Stimulated activated CD4-positive, alpha-beta T cell treated with anti-CD3 and anti-CD28 coated beads, Interleukin-1b, Interleukin-23, amount 100 ng/mL, for 4 hours (primary cell): ENCODE measurements around the gene RNF213.

Source experiments
- DNase-seq, 2 donors: peaks; one replicate each; pipeline ENCODE4 v3.0.0-alpha.2; 2020; ENCODE audit warnings: low read depth in 2 of 2

Gene RNF213

DNA sequence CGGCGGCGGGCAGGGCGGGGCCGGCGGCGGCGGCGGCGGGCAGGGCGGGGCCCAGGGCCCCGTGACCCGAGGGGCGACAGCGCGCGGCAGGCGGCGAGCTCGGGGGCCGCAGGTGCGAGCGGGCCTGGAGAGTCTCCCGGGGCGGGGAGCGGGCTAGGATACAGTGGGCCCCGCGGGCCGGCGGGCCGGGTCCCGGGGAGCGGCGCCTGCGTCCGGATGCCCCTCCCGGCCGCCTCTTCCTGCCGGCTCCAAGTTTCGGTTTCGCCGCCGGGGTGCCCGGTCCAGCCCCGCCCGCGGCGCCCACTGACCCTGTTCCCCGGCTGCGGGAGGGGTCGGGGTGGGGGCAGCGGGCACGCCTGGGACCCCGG is at the start of gene RNF213:
RNF213 (plus strand) TSS at position 62 of the 368 bp plus-strand sequence. CDS start 2,830 bp downstream, outside the sequence.
- peak in 1 of 2 donors; percentile 46 for DNase-seq

GRCh38 chr17:80212109-80212508 is 48.5 kb upstream of the RNF213 start:
- DNase-seq = no peak

GRCh38 chr17:80212511-80212910 is 48.1 kb upstream of the RNF213 start:
- no peak for DNase-seq

DNA sequence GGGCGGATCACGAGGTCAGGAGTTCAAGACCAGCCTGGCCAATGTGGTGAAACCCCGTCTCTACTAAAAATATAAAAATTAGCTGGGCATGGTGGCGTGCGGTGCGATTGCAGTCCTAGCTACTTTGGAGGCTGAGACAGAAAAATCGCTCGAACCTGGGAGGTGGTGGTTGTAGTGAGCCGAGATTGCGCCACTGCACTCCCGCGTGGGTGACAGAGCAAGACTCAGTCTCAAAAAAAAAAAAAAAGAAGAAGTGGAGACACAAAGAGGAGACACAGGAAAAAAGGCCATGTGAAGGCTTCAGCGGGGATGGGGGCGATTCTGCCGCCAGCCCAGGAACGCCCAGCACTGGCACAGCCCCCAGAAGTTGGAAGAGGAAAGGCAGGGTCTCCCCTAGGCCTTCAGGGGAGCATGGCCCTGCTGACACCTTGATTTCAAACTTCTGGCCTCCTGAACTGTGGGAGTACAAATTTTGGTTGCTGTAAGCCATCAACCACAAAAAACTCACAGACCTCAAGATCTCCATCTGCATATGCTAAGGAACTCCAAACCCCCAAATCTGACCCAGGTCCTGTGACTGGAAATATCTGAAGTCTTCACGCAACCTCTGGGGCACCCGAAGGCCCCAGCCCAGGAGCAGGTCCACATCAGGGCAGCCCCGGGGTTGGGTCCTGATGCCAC is 47.5 kb upstream of the RNF213 start:
- no peak for DNase-seq

DNA sequence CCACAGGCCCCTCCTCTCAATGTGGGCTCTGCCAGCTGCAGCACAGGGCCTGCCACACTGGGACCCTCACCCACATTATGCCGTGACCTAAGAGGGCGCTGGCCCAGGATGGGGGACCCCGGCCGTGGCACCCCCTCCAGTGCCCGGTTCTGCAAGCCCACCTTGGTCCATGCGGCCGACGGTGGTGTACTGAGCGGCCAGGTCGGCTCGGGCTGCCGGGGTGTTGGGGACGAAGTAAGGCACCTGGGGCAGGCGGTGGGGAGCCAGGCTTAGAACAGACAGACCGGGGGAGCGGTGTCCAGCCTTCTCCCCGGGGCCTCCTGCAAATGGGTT is 47.0 kb upstream of the RNF213 start:
- no peak for DNase-seq

- no peak for DNase-seq
Measured at GRCh38 chr17:80214012-80214877, 46.4 kb upstream of the RNF213 start.

- no peak for DNase-seq
Measured at GRCh38 chr17:80214878-80215210, 45.8 kb upstream of the RNF213 start.

DNA sequence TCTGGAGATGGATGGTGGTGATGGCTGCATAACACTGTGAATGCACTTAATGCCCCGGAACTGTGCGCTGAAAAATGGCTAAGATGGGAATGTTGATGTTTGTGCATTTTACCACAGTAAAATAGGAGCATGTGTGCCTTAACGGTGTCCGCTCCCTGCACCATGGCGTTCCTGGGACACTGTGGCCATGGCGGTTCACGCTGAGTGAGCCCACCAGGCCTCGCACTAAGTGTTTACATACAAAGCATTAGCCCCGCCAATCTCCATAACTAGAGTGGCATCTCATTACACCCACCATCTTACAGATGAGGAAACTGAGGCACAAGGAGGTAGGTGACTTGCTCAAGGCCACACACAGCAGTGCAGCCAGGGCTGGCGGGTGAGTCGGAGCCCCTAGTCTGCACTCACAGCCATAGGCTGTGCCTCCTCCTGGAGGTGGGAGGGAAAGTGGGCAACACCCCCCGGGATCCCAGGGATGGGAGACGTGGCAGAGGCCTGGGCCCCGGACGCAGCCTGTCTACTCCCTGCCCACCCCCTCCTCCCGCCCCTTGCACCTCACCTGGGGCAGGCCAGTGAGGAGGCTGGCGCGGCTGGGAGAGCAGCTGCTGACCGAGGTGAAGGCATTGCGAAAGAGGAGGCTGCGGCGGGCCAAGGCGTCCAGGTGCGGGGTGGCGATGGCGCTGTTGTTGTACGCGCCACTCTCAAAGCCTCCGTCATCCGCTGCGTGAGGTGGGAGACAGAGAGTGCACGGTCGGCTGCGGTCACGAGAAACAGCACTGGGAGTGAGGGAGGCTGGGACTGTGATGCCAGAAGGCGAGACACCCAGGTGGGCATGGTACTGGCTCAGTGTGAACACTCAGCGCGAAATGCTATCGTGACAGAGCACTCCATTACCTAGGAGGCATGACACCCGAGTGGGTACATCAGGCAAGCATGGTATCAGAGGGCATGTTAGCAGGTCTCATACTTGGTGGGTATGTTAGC is 43.9 kb upstream of the RNF213 start:
- DNase-seq = no peak

DNA sequence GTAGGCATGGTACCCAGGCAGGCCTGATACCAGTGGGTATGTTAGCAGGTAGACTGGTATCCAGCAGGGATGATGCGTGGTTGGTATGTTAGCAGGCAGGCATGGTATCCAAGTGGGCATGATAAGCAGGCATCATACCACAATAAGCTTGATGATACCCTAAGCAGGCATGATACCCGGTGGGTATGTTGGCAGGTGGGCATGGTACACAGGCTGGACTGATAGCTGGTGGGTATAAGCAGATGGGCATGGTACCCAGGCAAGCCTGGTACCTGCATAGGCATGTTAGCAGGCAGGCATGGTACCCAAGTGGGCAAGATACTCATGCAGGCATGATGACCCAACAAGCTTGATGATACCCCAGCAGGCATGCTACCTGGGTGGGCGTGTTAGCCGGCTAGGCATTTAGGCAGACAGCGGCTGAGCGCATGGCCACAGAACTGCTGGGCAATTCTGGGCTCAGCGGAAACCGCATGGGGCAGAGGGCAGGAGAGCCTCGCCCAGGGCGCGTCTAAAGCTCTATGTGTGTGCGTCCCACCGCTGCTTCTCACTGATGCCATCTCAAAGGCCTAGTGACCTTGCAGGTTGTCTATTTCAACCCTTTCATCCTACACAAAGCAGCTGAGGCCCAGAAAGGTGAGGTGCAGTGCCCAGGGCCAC is 42.8 kb upstream of the RNF213 start:
- no peak for DNase-seq

- no peak for DNase-seq
Measured at GRCh38 chr17:80218391-80218790, 42.3 kb upstream of the RNF213 start.

GRCh38 chr17:80219013-80219762 is 41.5 kb upstream of the RNF213 start:
- DNase-seq = peak; percentile 83 to 91

GRCh38 chr17:80219763-80220053 is 40.9 kb upstream of the RNF213 start:
- DNase-seq = no peak

DNA sequence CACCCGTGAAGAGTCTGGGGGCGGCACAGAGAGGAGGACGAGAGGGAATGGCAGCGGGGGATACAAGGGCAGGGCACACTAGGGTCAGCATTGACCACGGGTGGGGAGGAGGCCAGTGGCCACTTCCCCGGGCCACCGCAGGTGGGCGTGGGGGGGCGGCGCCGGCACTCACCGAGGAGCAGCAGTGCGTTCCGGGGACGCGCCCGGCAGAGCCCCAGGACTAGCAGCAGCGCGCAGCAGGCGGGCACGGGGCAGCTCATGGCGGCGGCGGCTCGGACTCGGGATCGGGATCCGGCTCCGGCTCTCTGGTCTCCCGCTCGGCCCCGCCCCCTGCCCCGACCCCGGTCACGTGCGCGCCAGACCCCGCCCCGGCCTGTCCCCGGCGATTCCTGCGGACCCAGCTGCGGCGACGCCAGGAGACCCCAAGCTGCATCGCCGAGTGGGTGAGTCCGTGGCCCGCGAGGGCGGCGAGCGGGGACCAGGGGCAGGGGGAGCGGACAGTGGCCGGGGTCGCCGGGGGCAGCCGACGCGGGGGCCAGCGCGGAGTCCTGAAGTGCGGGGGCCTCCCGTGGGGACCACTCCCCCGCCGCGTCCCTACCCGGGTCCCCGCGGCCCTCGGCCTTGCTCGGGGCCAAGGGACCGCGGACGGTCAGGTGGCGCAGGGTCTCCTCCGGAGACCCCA is 40.5 kb upstream of the RNF213 start, which contains the start of the genes SGSH and SLC26A11:
SGSH (minus strand) TSS at position 280 of the 682 bp plus-strand sequence; CDS start at position 260, 20 bp downstream.
SLC26A11 (plus strand) TSS at position 374 of the 682 bp plus-strand sequence. CDS start 1,134 bp downstream, outside the sequence.
- peak; percentile 22 to 66 for DNase-seq

DNA sequence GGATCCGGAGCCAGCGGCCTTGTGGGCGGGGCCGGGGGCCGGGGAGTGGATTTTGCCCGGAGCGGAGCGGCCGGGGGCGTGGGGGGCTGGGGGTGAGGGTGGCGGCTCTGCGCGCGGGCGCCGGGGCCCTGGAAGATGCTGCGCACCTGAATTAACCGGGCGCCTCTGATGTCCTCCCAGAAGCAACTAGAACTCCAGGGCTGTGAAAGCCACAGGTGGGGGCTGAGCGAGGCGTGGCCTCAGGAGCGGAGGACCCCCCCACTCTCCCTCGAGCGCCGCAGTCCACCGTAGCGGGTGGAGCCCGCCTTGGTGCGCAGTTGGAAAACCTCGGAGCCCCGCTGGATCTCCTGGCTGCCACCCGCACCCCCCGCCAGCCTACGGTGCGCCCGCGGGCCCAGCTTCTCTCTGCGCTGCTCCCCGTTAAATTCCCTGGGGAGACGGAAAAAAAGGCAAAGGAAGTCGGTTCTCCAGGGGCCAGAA is 39.9 kb upstream of the RNF213 start:
- DNase-seq = peak in 1 of 2 donors; percentile 15

DNA sequence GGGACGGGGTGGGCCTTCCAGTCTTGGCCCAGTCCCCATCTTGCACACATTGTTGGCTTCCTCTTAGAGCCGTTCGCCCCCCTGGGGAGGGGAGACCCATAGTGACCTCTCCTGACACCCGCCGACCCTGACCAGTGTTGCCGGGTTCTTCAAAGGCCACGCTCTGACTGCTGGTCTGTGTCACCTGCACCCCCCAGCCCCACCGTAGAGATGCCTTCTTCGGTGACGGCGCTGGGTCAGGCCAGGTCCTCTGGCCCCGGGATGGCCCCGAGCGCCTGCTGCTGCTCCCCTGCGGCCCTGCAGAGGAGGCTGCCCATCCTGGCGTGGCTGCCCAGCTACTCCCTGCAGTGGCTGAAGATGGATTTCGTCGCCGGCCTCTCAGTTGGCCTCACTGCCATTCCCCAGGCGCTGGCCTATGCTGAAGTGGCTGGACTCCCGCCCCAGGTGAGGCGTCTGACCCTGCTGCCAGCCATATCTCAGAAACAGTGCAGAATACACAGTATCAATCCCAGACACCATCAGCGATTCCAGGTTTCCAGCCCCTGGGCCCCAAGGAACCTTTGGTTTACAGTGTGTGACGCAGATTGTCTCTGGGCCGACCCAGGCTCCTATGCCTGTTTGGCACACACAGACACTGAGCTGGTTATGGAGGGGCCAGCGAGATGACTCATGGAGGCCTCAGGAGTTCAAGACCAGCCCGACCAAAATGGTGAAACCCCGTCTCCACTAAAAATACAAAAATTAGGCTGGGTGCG is 39.1 kb upstream of the RNF213 start:
- no peak for DNase-seq

- no peak for DNase-seq
Measured at GRCh38 chr17:80222376-80223141, 38.1 kb upstream of the RNF213 start.

- DNase-seq = no peak
Measured at GRCh38 chr17:80223142-80223815, 37.4 kb upstream of the RNF213 start.
